ENCODE data around the gene HMGN4. TPM values are rescaled to one million over a fixed set of nuclear protein-coding genes. Genes with fewer than 3 reads are reported as not detected.

The HMGN4 gene
- total RNA-seq, 1 donor from 2014 or later = 49.4 TPM

DNA sequence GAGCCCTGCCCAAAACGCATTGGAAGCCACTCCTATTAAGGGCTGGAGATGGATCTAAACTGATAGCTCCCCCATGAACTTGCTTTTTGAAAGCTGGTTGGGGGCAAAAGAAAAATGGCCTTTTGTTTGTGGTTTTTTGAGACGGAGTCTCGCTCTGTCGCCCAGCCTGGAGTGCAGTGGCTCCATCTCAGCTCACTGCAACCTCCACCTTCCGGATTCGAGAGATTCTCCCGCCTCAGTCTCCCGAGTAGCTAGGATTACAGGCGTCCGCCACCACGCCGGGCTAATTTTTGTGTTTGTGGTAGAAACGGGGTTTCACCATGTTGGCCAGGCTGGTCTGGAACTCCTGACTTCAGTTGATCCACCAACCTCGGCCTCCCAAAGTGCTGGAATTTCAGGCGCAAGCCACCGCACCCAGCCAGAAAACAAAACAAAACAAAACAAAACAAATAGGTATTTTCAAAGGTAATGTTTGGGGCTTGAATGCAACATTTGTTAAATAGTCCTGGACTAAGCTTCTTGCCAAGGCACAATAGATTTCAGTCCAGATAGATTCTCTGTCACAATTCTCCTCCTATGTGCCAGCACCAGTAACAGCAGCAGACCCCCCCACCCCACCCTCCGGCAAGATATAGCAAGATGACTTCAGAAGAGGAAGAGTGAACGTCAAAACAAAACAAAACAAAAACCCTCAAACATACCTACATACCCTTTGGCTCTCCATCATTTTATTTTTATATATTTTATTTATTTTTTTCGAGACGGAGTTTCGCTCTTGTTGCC is 32.1 kb downstream of the HMGN4 start:
- H3K36me3 Mint-ChIP-seq (ENCODE audit: low read depth, unreplicated experiment) = no peaks in the 10 kb centered on the region
- H3K4me3 ChIP-seq (ENCODE audit: insufficient read depth, low read depth, low read length) = no peak overlapping the region
- peaks cover 3% of the 10 kb centered on the region for H3K4me1 Mint-ChIP-seq (ENCODE audit: low read depth, unreplicated experiment)
- no peaks in the 10 kb centered on the region for H3K9me3 Mint-ChIP-seq (ENCODE audit: unreplicated experiment)
- TF ChIP-seq, protein P1, sequence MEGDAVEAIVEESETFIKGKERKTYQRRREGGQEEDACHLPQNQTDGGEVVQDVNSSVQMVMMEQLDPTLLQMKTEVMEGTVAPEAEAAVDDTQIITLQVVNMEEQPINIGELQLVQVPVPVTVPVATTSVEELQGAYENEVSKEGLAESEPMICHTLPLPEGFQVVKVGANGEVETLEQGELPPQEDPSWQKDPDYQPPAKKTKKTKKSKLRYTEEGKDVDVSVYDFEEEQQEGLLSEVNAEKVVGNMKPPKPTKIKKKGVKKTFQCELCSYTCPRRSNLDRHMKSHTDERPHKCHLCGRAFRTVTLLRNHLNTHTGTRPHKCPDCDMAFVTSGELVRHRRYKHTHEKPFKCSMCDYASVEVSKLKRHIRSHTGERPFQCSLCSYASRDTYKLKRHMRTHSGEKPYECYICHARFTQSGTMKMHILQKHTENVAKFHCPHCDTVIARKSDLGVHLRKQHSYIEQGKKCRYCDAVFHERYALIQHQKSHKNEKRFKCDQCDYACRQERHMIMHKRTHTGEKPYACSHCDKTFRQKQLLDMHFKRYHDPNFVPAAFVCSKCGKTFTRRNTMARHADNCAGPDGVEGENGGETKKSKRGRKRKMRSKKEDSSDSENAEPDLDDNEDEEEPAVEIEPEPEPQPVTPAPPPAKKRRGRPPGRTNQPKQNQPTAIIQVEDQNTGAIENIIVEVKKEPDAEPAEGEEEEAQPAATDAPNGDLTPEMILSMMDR (IDR thresholded peaks at IDR 0.05; ENCODE audit: insufficient read depth, low read depth, low read length) = no peak
- TF ChIP-seq EZH2 (IDR thresholded peaks at IDR 0.05; ENCODE audit: insufficient read depth, low read length) = no peak
- H3K4me3 Mint-ChIP-seq (ENCODE audit: unreplicated experiment) = no peak overlapping the region
- H3K27me3 ChIP-seq (ENCODE audit: insufficient read depth, low read length) = no peaks in the 10 kb centered on the region
- H3K79me2 ChIP-seq (ENCODE audit: insufficient read depth, low read length) = no peaks in the 10 kb centered on the region
- H3K4me1 ChIP-seq (ENCODE audit: insufficient read depth, low read length) = no peaks in the 10 kb centered on the region
- H2AFZ ChIP-seq (ENCODE audit: low read depth, low read length) = no peak overlapping the region
- H4K20me1 ChIP-seq (ENCODE audit: insufficient read depth, low read length) = no peaks in the 10 kb centered on the region
- no peaks in the 10 kb centered on the region for H3K27me3 Mint-ChIP-seq (ENCODE audit: low read depth, unreplicated experiment)
- H3K4me2 ChIP-seq (ENCODE audit: low read length) = no peak overlapping the region
- no peaks in the 10 kb centered on the region for H3K9me3 ChIP-seq (ENCODE audit: insufficient read depth, low read depth, low read length)
- H3K36me3 ChIP-seq (ENCODE audit: insufficient read depth, low read length) = no peaks in the 10 kb centered on the region
- H3K9ac ChIP-seq (ENCODE audit: low read length) = no peak overlapping the region
- no peak for FAIRE-seq
- no peak overlapping the region for H3K27ac Mint-ChIP-seq (ENCODE audit: unreplicated experiment)
- DNase-seq (ENCODE audit: low read depth) = no peak
- no peak overlapping the region for H3K27ac ChIP-seq (ENCODE audit: low read depth, low read length)

DNA sequence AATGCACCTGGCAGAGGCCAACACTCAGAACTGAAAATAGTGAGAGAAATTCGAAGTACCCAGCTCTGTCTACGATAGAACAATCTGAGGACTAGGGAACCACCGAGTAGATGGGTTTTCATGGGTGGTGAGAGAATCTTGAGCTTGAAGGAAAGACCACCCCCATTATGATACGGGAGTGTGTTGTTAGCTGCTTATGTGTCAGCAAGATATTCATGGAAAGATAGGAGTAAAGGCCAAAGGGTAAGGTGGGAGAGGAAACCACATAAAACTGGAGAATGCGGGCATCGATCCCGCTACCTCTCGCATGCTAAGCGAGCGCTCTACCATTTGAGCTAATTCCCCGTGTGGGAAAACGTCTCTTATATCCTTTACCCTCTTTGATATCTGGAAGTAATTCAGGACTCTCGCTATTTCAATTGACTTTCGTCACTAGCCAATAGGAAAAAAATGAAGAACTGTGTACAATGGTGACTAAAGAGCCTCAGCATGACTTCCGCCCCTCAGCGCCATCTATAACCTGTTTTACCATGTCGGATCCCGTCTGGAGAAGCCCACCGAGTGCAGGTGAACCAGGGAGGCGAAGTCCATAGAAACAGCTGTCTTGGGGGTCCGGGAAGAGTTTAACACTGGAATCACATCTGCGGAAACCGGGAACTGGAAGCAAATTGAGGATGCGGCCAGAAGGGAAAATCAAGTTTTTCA is 33.6 kb downstream of the HMGN4 start:
- Histone ChIP-seq H3K4me2 (ENCODE audit: low read length) (peak overlapping the region; percentile 86), H3K27me3 (ENCODE audit: insufficient read depth, low read length) (no peaks in the 10 kb centered on the region), H3K9ac (ENCODE audit: low read length) (peak overlapping the region; percentile 78), H2AFZ (ENCODE audit: low read depth, low read length) (peak overlapping the region; percentile 86), H3K79me2 (ENCODE audit: insufficient read depth, low read length) (no peaks in the 10 kb centered on the region), H4K20me1 (ENCODE audit: insufficient read depth, low read length) (no peaks in the 10 kb centered on the region), H3K4me1 (ENCODE audit: insufficient read depth, low read length) (no peaks in the 10 kb centered on the region), H3K27ac (ENCODE audit: low read depth, low read length) (peak overlapping the region; percentile 61), H3K36me3 (ENCODE audit: insufficient read depth, low read length) (no peaks in the 10 kb centered on the region), H3K4me3 (ENCODE audit: insufficient read depth, low read depth, low read length) (peak overlapping the region; percentile 73), H3K9me3 (ENCODE audit: insufficient read depth, low read depth, low read length) (no peaks in the 10 kb centered on the region)
- Mint-ChIP-seq H3K4me1 (ENCODE audit: low read depth, unreplicated experiment) (peaks cover 3% of the 10 kb centered on the region), H3K4me3 (ENCODE audit: unreplicated experiment) (peak overlapping the region; percentile 95), H3K36me3 (ENCODE audit: low read depth, unreplicated experiment) (no peaks in the 10 kb centered on the region), H3K27me3 (ENCODE audit: low read depth, unreplicated experiment) (no peaks in the 10 kb centered on the region), H3K9me3 (ENCODE audit: unreplicated experiment) (no peaks in the 10 kb centered on the region), H3K27ac (ENCODE audit: unreplicated experiment) (peak overlapping the region; percentile 97)
- TF ChIP-seq, protein P1 (IDR thresholded peaks at IDR 0.05; ENCODE audit: insufficient read depth, low read depth, low read length) = no peak
- TF ChIP-seq EZH2 (IDR thresholded peaks at IDR 0.05; ENCODE audit: insufficient read depth, low read length) = no peak
- FAIRE-seq (peak; percentile 52), DNase-seq (ENCODE audit: low read depth) (peak; percentile 86)
